ENCODE measurements around the gene RAPGEF3.

The RAPGEF3 gene, protein sequence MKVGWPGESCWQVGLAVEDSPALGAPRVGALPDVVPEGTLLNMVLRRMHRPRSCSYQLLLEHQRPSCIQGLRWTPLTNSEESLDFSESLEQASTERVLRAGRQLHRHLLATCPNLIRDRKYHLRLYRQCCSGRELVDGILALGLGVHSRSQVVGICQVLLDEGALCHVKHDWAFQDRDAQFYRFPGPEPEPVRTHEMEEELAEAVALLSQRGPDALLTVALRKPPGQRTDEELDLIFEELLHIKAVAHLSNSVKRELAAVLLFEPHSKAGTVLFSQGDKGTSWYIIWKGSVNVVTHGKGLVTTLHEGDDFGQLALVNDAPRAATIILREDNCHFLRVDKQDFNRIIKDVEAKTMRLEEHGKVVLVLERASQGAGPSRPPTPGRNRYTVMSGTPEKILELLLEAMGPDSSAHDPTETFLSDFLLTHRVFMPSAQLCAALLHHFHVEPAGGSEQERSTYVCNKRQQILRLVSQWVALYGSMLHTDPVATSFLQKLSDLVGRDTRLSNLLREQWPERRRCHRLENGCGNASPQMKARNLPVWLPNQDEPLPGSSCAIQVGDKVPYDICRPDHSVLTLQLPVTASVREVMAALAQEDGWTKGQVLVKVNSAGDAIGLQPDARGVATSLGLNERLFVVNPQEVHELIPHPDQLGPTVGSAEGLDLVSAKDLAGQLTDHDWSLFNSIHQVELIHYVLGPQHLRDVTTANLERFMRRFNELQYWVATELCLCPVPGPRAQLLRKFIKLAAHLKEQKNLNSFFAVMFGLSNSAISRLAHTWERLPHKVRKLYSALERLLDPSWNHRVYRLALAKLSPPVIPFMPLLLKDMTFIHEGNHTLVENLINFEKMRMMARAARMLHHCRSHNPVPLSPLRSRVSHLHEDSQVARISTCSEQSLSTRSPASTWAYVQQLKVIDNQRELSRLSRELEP

DNA sequence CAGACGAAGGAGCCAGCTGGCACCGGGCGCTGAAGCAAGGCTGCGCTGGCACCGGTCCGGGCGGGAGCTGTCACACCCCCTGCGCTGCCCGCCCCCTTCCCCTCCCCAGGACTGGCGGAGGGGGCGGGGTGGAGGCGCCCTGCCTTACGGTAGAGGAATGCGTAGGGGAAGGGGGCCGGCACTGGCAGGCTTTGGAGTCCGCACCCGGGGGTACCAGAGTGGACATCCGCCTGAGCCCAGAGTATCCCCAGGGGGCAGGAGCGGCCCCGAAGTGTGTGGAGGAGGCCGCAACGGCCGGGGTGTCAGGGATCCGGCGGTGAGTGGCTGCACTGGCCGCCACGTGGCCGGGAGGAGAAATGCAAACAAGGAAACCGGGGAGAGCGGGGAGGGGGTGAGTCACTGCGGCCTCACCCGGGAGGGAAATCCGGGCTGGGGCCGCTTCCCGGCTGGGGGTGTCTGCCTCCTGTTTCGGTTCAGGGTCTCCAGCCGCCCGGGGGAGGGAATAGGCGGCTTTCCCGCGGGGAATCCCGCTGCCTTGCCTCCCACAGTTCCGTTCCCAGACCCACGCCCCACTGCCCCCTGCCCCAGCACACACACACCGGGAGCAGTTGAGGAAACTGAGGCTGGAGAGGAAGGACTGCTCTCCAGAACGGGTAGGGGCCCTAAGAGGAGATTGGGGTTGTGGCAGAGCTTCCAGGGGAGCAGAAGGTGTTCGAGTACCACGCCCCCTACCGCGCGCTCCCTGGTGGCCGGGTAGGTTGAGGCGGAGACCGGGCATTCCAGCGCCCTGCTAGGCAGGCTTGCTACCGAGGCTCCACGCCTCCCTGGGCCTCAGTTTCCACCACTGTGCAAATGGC lies at the start of gene RAPGEF3:
TSS of gene RAPGEF3 (minus strand) at position 47 of the 857 bp plus-strand sequence. CDS start 324 bp downstream, outside the sequence.
- peak; percentile 83 to 96 for DNase-seq

DNA sequence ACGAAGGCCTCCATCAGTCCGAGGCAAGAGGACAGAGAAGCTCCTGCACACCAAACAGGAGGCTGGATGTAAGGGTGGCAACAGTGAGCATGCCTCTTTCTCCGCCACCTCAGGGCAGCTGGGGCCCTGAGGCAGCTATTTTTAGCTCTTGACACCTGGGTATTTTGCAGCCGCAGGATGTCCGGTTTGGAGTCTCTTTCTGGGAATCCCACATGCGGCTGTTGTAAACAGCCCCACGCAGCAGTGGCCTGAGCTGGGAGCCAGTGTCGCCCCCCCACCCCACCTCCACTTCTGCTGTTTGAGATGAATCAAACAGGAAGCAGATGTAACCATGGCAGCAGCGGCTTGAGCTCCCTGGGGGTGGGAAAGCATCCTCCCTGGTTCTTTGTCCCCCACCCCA lies 49.4 kb upstream of the RAPGEF3 start:
- no peak for DNase-seq

DNA sequence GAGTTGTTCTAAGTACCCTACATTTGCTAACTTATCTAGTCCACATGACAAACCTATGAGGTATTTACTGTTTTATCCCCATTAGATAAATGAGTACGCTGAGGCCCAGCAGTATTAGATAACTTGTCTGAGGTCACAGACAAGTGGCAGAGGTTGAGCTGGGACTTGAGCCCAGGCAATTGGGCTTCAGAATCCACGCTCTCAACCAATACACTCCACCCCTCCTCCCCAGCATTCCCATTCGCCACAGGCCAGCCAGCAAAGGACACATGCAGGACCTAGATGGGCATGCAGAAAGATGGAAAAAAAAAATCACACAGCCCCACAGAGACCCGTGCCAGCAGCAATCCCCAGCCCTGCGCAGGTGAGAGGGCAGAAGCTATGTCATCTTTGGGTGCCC lies 48.7 kb upstream of the RAPGEF3 start:
- DNase-seq, result no peak

DNA sequence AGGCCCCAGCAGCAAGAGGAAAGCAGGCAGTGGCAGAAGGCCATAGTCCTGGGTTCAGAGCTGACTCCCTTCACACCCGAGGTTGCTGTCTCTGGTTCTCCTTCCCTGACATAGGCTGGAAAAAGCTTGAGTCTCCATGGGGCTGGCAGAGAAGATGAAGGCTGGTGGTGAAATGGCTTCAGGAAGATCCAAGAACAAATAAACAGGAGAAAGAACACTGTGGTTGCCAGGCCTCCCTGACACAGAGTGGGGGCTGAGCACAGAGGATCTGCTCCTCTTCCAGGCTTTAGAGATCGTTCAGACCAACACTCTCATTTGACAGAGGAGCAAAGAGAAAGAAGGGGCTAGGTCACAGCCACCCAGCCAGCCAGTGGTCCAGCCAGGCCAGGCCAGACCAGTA lies 46.7 kb upstream of the RAPGEF3 start:
- no peak for DNase-seq

DNA sequence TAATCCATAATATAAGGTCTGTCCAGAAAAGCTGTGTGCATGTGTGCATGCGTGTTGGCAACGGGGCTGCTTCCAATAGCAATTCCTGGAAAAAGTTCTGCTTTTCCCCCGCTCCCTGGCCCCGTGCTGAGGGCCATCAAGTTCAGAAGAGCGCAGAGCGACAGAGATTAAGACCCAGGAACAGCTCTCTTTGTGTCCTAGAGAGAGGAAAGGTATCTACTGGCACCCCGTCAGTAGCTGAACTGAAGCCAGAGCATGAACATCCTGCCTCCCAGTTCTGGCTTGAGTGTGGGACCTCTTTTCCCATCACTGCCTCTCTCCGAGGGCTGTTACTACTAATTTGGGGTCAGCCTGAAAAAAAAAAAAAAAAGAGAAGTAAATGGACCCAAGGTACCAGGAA lies 45.5 kb upstream of the RAPGEF3 start:
- no peak for DNase-seq

DNA sequence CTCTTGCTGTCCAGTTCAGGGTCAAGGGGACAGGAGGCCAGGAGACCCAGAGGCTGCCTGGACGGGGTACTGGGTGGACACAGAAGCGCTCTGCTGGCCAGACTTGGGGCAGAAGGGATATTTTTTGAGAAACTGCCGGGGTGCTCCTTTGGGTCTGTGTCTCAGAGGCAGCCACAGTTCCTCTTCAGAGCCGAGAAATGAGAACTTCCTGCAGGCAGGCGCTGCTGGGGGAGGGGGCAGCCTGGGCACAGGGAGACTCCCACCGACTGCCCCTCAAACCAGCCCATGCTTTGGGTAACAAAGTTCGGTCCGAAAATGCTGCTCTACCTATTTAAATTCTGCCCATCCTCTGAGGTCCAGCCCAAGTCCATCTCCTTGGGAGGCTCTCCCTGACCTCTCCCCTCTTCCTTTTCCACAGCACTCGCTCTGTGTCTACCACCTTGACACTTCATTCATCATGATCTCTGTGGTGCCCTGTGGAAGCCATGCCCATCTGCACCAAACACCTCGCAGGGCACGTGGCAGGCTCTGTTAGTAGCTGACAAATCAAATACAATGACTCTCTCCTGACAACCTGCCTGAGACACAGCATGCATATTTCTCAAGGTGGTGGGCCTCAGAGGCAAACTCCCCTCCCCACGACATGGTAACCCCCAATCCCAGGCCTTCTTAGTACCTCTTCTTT lies 44.7 kb upstream of the RAPGEF3 start:
- DNase-seq, result no peak

DNA sequence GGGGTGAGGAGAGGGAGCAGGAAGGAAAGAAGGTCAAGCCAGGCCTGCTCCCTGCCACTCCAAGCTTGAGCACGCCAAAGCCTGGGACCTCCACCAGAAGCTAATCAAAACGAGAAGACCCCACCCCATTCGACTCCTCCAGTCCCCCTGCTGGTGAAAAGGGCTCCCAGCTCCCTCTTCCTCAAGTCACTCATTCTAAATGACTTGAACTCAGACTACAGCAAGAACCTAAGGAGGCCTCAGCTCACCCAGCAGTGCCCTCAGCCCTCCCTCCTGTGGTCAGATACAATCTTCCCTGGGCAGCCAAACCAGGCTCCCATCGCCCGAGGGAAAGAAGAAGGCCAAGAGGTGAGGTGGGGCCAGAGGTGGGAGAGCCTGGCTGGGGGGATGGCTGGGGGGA lies 43.6 kb upstream of the RAPGEF3 start:
- no peak for DNase-seq

DNA sequence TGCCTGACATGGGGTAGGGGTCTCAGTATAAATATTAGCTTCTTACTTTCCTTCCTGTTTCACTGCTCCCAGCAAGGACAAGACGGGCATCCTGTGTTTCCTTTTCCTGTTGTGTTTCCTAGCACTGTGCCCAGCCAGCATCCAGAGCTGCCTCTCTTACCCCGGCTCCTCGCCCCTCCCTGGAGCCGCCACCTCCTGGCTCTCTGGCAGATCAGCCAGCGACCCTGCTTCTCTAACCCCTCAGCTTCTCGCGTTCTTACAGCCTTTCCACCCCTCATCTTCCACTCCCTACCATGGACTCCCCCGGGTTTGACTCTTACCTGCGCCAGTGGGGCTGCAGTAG lies 43.2 kb upstream of the RAPGEF3 start:
- DNase-seq, result no peak

DNA sequence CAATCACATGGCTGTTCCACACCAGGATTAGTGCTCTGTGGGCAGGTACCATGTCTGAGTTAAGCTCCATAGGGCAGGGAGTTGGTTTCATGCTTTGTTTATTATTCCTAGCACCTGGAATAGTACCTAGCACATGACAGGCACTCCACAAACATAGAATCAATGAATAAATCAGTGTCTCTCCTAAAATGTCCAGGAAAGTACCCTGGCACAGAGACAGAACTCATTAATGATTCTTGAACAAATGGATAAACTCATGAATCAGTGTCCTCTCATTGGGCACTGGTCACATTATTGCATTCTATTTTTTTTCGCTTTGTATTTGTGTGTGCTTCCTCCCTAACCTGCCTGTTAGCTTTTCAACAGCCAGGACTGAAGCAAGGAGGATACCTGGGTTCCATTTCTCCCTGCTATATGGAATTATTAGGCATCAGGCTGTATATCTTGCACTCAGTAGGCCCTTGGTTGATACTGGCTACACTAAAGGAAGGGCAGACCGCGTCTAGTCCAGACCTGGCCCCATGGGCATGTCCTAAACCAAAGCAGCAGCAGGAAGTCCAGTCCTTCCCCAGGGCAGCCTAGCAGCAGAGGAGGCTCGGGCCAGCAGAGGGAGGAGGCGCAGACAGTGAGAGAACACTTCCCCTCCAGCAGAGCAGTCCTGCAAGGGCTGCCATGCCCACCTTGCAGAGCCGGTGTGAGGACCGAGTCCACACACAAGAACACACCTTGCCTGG lies 42.7 kb upstream of the RAPGEF3 start:
- peak in 1 of 2 donors; percentile 28 for DNase-seq

DNA sequence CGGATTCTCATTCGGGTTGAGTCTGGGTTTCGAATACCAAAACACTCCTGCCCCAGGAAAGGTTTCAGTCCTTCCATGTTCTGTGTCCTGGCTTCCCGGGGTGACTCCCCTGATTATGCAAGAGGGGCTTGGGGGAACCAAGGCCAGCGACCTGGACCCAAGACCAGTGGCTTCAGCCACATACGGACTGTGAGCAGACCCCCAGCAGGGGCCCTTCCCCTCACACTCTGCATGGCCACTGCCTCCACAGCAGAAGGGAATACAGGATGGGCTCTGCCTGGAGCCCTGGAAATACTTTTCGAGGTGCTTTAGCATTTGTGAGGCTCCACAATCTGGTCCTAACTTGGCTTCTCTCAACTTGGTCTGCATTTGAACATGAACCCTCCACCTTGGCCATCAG lies 41.9 kb upstream of the RAPGEF3 start:
- no peak for DNase-seq

DNA sequence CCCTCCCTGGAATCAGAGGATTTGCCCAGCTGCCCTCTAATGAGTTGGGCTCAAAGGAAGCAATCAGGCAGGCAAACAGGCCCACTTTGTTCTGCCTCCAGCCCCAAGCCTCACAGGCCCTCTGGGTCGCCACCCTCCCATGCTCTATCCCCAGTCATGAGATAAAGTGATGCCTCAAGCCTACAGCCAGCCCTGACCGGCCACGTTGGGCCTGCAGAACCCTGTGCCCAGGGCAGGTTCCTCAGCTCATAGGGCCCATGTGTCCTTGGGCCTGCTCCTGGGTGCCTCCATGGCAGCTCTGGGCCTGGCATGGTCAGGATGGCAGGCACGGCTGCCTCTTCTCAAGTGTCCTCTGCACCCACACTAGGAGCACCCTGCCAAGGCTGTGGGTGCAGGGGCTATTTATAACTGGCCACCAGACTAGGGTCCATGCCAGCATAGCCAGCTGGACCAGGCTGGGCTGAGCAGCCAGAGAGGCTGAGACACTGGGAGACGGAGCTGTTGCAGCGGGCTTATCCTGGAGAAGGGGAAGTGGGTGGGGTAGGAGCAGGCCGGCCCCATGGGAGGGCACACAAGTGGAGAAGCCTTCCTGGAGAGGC lies 40.8 kb upstream of the RAPGEF3 start:
- peak; percentile 69 to 80 for DNase-seq

DNA sequence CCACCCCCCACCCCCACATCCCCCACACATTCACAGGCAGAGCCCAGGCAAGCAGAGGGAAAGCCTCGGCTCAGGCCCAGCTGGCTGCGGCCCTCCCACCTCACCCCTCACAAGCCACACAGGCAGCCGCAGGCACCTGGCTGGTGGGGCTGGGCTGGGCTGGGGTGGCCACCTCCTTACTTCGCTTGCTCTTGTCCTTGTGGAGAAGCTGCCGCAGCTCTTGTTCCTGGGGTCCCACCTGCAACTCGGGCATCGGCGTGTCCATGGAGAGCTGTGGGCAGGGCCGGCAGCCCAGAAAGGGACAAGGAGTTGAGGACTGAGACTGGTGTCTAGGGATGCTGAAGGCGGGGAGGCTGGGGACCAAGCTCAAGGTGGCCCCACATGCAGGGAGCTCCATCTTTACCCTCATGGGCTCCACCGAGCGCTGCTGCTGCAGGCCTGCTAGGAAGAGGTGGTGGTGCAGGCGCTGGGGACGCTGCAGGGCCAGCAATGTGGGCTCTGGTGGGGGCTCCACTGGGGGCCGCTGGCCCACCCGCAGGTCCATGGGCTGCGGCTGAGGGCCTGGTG lies 39.8 kb upstream of the RAPGEF3 start:
- no peak for DNase-seq

DNA sequence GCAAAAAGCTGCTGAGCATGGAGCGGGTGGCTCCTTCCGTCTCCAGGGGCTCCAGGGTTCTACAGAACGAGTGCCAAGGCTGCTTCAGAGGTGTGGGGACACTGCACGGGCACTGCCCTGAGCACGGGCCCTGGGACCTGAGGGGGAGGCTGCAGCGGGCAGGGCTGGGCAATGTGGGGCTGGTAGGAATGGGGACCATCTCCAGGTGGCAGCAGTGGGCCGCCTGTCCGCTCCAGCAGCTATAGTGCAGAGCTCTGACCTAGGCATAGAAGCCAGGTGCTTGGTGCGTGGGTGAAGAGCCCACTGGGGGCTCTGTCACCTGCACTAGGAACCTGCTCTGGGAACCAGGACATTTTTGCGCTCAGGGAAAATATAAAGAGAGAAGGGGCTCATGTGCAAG lies 38.8 kb upstream of the RAPGEF3 start:
- DNase-seq, result no peak

DNA sequence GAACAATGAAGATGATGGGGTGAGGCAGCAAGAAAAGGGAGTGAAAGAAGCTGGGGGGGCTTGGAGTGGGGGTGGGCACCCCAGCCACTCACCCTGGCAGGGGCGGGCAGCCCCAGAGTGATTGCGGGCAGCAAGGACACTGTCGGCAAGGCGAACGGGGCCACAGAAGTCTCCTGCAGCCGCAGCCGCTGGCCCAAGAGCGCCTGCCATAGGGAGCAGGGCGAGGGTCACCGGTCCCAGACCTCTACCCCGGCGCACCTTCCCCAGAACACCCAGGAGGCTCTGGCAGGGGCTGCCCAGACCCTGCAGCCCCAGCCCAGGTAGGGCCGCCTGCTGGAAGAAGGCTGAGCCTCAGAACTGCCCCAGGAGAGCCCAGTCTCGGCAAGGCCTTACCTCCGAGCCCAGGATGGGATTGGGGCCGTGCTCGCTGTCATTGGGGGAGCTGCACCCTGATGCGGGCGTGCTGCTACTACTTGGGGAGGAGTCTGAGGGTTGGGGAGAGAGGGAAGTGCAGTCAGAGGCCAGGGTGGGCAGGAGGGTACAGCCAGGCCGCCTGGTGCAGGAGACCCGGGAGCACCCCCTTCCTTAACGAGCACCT lies 37.2 kb upstream of the RAPGEF3 start:
- DNase-seq, result no peak

DNA sequence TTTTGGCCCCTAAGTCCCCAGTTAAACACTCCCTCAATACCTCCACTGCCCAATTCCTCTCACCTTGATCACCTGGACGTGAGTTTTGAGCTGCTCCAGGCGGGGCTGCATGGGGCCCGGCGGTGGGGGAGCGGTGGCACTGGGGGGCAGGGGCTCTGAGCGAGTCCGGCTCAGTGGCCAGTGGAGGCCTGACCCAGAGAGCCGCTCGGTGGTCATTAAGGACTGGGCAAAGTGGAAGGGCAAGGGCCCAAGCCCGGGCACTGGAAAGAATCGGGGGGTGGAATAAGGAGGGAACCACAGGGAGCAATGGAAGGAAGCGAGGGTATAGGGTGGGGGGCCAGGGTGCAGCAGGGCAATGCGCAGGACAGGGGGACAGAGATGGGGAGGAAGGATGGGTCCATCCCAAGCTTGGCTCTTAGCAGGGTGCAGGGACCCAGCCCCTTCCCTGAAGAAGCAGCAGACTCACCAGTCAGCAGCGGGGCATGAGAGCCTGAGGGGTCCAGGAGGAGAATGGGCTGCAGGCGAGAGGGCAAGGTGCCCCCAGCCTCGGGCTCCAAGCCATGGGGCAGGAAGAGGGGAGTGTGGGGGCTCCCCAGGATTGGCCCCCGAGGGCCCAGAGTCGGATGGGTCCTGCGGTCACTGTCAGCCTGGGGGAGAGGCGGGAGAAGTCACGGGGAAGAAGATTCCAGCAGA lies 36.6 kb upstream of the RAPGEF3 start:
- DNase-seq, result no peak

DNA sequence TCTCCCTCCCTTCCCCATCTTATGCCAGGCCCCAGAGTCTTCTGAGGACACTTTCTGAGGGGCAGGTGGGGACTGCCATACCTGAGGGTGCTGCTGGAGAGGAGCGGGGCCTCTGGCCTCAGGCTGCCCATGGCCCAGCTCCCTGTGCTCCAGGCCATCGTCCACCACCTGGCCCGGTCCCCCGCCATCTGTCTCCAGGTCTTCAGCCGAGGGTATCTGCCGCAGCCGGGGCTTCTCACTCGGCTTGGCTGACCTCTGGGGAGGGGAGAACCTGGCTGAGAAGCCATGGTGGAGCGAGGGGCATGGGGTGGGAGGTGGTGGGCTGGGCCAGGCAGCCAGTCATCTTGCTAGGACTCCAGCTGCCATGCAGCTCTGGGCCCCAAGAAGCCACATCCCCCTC lies 36.0 kb upstream of the RAPGEF3 start:
- no peak for DNase-seq

DNA sequence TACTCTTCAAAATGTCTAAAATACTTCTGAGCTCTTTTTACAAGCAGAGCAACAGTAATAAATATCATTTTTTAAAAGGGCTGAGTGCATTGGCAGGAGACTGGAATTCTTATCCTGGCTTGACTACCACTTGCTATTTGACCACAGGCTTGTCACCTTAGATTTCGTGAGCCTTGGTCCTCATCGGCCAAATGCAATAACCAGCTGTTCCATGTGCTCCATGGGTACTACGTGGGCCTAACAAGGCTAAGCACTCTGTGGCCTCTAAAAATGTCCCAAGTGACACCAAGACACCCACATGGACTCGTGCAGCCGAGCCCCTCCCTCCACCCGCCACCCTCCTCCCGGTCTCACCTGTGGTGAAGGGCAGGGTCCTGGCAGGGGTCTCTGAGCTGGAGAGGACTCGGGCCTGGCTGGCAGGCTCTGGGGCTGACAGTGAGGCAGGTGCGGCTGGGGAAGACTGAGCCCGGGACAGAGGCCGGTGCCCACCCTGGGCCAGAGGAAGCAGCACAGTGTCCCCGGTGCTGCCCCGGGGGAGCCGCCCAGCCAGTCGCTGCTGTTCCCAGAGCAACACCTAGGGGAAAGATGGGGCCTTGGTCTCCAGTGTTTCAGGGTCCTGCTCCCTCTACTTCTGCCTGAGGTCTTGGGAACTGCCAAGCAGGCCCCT lies 34.5 kb upstream of the RAPGEF3 start:
- no peak for DNase-seq

DNA sequence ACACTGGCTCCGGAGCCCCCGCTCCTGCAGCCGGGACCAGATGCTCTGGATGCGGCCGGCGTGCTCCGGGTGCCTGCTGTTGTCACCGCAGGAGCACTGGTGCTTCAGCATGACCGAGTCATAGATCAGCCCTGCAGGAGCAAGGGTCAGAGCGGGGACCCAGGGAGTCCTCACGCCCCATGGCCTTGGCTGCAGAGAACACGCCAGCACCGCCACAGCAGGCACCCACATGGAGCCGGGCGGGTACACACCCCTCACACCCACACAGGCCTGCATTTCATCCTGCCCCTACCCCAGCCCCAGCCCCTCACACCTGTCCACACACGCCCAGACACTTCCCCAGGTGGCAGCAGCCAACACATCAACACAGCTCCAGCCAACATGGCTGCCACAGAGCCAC lies 33.2 kb upstream of the RAPGEF3 start:
- DNase-seq, result no peak

DNA sequence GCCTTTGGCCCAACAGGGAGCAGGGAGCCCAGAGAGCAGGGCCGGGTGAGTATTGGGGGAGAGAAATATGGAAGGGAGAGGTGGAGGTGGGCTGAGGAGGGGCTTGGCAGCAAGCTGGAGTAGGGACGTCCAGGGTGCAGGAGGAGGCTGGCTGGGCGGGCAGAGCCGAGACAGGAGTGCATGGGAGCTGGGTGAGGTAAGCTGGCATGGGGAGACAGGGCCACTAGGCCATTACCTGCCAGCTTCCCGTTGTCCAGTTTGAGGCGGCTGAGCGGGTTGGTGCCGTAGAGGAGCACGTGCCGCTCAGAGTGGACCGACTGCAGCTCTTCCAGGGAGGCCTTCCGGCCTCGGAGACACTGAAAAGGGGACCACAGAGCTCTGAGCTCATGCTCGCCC lies 32.7 kb upstream of the RAPGEF3 start:
- DNase-seq, result no peak

Data from hippocampal formation (tissue), 2 donors.